OCI-LY3 (cell line): ENCODE results near the gene KRTAP3-2.

Experiments used
- H2AFZ ChIP-seq: fragments of 200-600, 300-600 bp; shearing (Covaris generic); 2 replicates; pipeline ENCODE4 v1.6.0; 2014; ENCODE audit warnings: antibody characterized with exemption, low read depth, low read length
- H3K27ac ChIP-seq: fragments of 200-600, 300-600 bp; sonication (generic); 2 replicates; pipeline ENCODE4 v1.5.1; 2014; ENCODE audit warnings: mild to moderate bottlenecking, low read length, moderate library complexity, mixed read lengths
- H3K27me3 ChIP-seq: fragments of 200-600, 300-600 bp; sonication (generic); 2 replicates; pipeline ENCODE4 v1.6.1; 2014; ENCODE audit warnings: low read depth, low read length, mixed read lengths
- H3K36me3 ChIP-seq: fragments of 200-600, 300-600 bp; sonication (generic); replicated peaks from 2 replicates; pipeline ENCODE3; 2014; ENCODE audit warnings: low read depth, low read length, mixed read lengths
- H3K4me1 ChIP-seq: fragments of 300-600, 200-600 bp; sonication (generic); 2 replicates; pipeline ENCODE4 v1.6.1; 2014; ENCODE audit warnings: low read length, mixed read lengths
- H3K4me2 ChIP-seq: fragments of 200-600, 300-600 bp; sonication (generic); 2 replicates; pipeline ENCODE4 v1.6.1; 2014; ENCODE audit warnings: low read length, mixed read lengths
- H3K4me3 ChIP-seq: fragments of 300-600, 200-600 bp; sonication (generic); 2 replicates; pipeline ENCODE4 v1.5.1; 2014; ENCODE audit warnings: antibody characterized with exemption, mild to moderate bottlenecking, low read length, moderate library complexity
- H3K79me2 ChIP-seq: fragments of 300-600, 200-600 bp; shearing (Covaris generic); 2 replicates; pipeline ENCODE4 v1.6.1; 2014; ENCODE audit warnings: mild to moderate bottlenecking, low read length, mixed read lengths
- H3K9ac ChIP-seq: fragments of 300-600, 200-600 bp; shearing (Covaris generic); 2 replicates; pipeline ENCODE4 v1.6.0; 2014; ENCODE audit warnings: mild to moderate bottlenecking, low read length, moderate library complexity
- H3K9me3 ChIP-seq: fragments of 200-600, 300-600 bp; shearing (Covaris generic); 2 replicates; pipeline ENCODE4 v1.6.1; 2014; ENCODE audit warnings: low read length, mixed read lengths; ENCODE audit not compliant: insufficient read depth
- H4K20me1 ChIP-seq: fragments of 200-600, 300-600 bp; sonication (generic); 2 replicates; pipeline ENCODE4 v1.6.1; 2016; ENCODE audit warnings: low read length, mixed read lengths; ENCODE audit not compliant: insufficient read depth
- EZH2phosphoT487 ChIP-seq: fragments of 200-600 bp; shearing (Covaris generic); IDR thresholded peaks from 2 replicates; pipeline ENCODE4 v1.6.1; 2018; ENCODE audit warnings: antibody characterized with exemption, mixed run types, low read depth
- TF ChIP-seq, protein P1 (sequence below): fragments of 200-600, 300-600 bp; sonication (generic); IDR thresholded peaks from 2 replicates; pipeline ENCODE4 v1.5.1; 2014; ENCODE audit warnings: antibody characterized with exemption, low read length, low read depth

The KRTAP3-2 gene

DNA sequence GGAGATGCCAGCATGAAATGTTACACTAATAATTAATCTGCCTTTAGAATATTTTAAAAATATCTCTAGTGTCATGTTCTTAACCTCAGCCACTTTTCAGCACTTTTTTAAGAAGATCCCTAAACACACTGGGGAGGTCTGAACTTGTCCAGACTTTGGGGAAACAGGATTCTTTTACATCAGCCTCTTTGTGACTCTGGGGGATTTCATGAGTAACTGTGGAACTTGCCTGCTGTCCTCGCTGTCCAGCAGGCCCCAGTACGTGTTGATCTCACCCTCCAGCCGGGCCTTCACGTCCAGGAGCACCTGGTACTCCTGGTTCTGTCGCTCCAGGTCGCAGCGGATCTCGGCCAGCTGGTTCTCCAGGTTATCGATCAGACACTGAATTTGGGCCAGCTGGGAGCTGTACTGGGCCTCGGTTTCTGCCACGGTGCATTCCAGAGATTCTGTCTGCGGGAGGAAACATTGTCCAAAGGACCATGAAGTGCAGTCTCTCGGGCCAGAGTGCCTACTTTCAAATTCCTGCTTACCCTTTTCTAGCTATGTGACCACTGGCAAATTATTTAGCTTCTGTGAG lies 21.0 kb downstream of the KRTAP3-2 start:
- no peak overlapping the region for H3K4me2 ChIP-seq
- no peak overlapping the region for H3K9ac ChIP-seq
- H3K36me3 ChIP-seq, result no peaks in the 10 kb centered on the region
- H3K27ac ChIP-seq, result no peak overlapping the region
- no peak overlapping the region for H2AFZ ChIP-seq
- H3K9me3 ChIP-seq, result no peaks in the 10 kb centered on the region
- H3K79me2 ChIP-seq, result no peaks in the 10 kb centered on the region
- TF ChIP-seq EZH2phosphoT487, result no peak
- TF ChIP-seq, protein P1, sequence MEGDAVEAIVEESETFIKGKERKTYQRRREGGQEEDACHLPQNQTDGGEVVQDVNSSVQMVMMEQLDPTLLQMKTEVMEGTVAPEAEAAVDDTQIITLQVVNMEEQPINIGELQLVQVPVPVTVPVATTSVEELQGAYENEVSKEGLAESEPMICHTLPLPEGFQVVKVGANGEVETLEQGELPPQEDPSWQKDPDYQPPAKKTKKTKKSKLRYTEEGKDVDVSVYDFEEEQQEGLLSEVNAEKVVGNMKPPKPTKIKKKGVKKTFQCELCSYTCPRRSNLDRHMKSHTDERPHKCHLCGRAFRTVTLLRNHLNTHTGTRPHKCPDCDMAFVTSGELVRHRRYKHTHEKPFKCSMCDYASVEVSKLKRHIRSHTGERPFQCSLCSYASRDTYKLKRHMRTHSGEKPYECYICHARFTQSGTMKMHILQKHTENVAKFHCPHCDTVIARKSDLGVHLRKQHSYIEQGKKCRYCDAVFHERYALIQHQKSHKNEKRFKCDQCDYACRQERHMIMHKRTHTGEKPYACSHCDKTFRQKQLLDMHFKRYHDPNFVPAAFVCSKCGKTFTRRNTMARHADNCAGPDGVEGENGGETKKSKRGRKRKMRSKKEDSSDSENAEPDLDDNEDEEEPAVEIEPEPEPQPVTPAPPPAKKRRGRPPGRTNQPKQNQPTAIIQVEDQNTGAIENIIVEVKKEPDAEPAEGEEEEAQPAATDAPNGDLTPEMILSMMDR, result no peak
- peaks cover 16% of the 10 kb centered on the region; the same call in 1 of the 2 replicates for H3K27me3 ChIP-seq
- H3K4me3 ChIP-seq, result no peak overlapping the region
- no peaks in the 10 kb centered on the region for H3K4me1 ChIP-seq
- no peaks in the 10 kb centered on the region for H4K20me1 ChIP-seq

DNA sequence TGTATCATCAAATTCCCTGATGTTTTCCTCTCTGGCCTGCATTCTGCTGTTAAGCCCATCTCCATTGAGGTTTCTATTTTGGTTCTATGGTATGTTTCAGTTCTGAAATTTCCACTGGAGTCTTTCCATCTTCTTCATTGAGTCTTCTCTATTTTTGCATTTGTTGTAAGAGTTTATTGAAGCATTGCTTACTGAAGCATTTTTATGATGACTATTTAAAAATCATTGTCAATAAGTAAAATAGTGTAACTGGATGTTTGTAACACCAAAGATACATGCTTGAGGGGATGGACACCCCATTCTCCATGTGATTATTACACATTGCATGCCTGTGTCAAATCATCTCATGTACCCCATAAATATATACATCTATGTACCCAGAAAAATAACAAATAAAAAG lies 24.2 kb downstream of the KRTAP3-2 start:
- H3K4me1 ChIP-seq, result no peaks in the 10 kb centered on the region
- TF ChIP-seq, protein P1, result no peak
- TF ChIP-seq EZH2phosphoT487, result no peak
- H3K4me2 ChIP-seq, result no peak overlapping the region
- H3K36me3 ChIP-seq, result no peaks in the 10 kb centered on the region
- peaks cover 20% of the 10 kb centered on the region for H3K27me3 ChIP-seq
- H3K79me2 ChIP-seq, result no peaks in the 10 kb centered on the region
- H3K4me3 ChIP-seq, result no peak overlapping the region
- no peak overlapping the region for H2AFZ ChIP-seq
- H3K9me3 ChIP-seq, result no peaks in the 10 kb centered on the region
- H3K27ac ChIP-seq, result no peak overlapping the region
- no peak overlapping the region for H3K9ac ChIP-seq
- no peaks in the 10 kb centered on the region for H4K20me1 ChIP-seq

DNA sequence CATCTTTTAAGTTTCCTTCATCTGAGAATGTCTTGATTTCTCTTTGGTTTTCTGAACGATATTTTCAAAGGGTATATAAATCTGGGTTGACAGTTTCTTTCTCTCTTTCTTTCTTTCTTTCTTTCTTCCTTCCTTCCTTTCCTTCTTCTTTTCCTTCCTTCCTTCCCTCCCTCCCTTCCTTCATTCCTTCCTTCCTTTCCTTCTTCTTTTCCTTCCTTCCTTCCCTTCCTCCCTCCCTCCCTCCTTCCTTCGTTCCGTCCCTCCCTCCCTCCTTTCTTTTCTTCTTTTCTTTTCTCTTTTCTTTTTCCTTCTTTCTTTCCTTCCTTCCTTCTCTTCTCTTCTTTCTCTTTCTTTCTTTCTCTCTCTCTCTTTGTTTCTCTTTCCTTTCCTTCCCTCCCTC lies 25.3 kb downstream of the KRTAP3-2 start:
- H3K4me2 ChIP-seq, result no peak overlapping the region
- no peak overlapping the region for H3K4me3 ChIP-seq
- no peak for TF ChIP-seq EZH2phosphoT487
- TF ChIP-seq, protein P1, result no peak
- H3K27me3 ChIP-seq, result peaks cover 20% of the 10 kb centered on the region
- H2AFZ ChIP-seq, result no peak overlapping the region
- H3K79me2 ChIP-seq, result no peaks in the 10 kb centered on the region
- H3K9ac ChIP-seq, result no peak overlapping the region
- no peaks in the 10 kb centered on the region for H3K9me3 ChIP-seq
- no peaks in the 10 kb centered on the region for H3K4me1 ChIP-seq
- no peaks in the 10 kb centered on the region for H4K20me1 ChIP-seq
- H3K36me3 ChIP-seq, result no peaks in the 10 kb centered on the region
- H3K27ac ChIP-seq, result no peak overlapping the region

DNA sequence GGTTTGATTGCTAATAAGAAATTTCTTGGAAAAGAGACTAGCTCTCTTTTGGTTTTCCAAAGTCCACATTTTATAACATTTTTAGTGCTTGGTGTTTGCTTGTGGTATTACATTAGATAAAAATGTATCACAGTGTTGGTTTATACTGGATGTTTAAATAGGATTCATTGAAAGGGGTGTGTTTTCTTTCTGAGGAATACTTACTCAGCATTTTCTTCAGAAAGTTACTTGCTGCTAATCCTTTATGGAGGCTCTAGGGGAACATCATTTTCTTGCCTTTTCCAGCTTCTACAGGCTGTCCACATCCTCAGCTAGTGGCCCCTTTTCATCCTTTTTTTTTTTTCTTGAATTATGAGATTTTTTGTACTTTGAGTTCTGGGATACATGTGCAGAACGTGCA lies 32.1 kb downstream of the KRTAP3-2 start:
- H3K4me1 ChIP-seq, result no peaks in the 10 kb centered on the region
- no peak overlapping the region for H2AFZ ChIP-seq
- H3K9me3 ChIP-seq, result no peaks in the 10 kb centered on the region
- no peak for TF ChIP-seq EZH2phosphoT487
- TF ChIP-seq, protein P1, result no peak
- no peaks in the 10 kb centered on the region for H3K36me3 ChIP-seq
- no peak overlapping the region for H3K4me2 ChIP-seq
- H3K27me3 ChIP-seq, result peaks cover 17% of the 10 kb centered on the region
- no peaks in the 10 kb centered on the region for H4K20me1 ChIP-seq
- no peak overlapping the region for H3K9ac ChIP-seq
- H3K27ac ChIP-seq, result no peak overlapping the region
- H3K79me2 ChIP-seq, result no peaks in the 10 kb centered on the region
- no peak overlapping the region for H3K4me3 ChIP-seq
